Type B pancreatic cell (in vitro differentiated cells): ENCODE data around the gene ANKRD13D. TPM values are rescaled to one million over a fixed set of nuclear protein-coding genes. Genes with fewer than 3 reads are reported as not detected.

Source experiments
- DNase-seq: peaks from one replicate; pipeline ENCODE4 v3.0.0; 2021; ENCODE audit warnings: mixed read lengths; ENCODE audit not compliant: unreplicated experiment; ENCODE audit errors: extremely low spot score
- H3K27ac Mint-ChIP-seq: 2 replicates; pipeline ENCODE4 v1.8.0; 2021; ENCODE audit warnings: mild to moderate bottlenecking, mixed read lengths
- H3K27me3 Mint-ChIP-seq: 2 replicates; pipeline ENCODE4 v1.8.0; 2021; ENCODE audit warnings: mixed read lengths
- H3K36me3 Mint-ChIP-seq: 2 replicates; pipeline ENCODE4 v1.8.0; 2021; ENCODE audit warnings: mixed read lengths
- H3K4me1 Mint-ChIP-seq: one replicate; pipeline ENCODE4 v1.8.0; 2021; ENCODE audit warnings: mixed read lengths; ENCODE audit not compliant: unreplicated experiment
- H3K4me3 Mint-ChIP-seq: 2 replicates; pipeline ENCODE4 v1.8.0; 2021; ENCODE audit warnings: mild to moderate bottlenecking, mixed read lengths
- H3K9me3 Mint-ChIP-seq: 2 replicates; pipeline ENCODE4 v1.8.0; 2021; ENCODE audit warnings: mixed read lengths
- CTCF ChIP-seq: fragments of 200-600 bp; sonication (generic); conservative IDR thresholded peaks from 2 replicates; pipeline ENCODE4 v1.5.0; 2021; ENCODE audit warnings: antibody characterized with exemption, mild to moderate bottlenecking
- total RNA-seq: library from RNA; stranded (reverse); gene quantifications from 2 replicates; pipeline ENCODE4 v1.2.1, GENCODE V29; 2021; ENCODE audit warnings: low replicate concordance

The ANKRD13D gene
- total RNA-seq, 1 donor from 2014 or later: 70.5 TPM

- TF ChIP-seq CTCF: no peak
- peaks cover 11% of the 10 kb centered on the region for H3K4me1 Mint-ChIP-seq
- no peak for DNase-seq
- no peak overlapping the region for H3K27ac Mint-ChIP-seq
- no peaks in the 10 kb centered on the region for H3K36me3 Mint-ChIP-seq
- no peaks in the 10 kb centered on the region for H3K9me3 Mint-ChIP-seq
- H3K27me3 Mint-ChIP-seq: no peaks in the 10 kb centered on the region
- no peak overlapping the region for H3K4me3 Mint-ChIP-seq
Observed at GRCh38 chr11:67284811-67285540, 4.1 kb upstream of the ANKRD13D start.

- no peak for DNase-seq
- no peak for TF ChIP-seq CTCF
- Mint-ChIP-seq H3K9me3 (no peaks in the 10 kb centered on the region), H3K27me3 (no peaks in the 10 kb centered on the region), H3K27ac (no peak overlapping the region), H3K36me3 (no peaks in the 10 kb centered on the region), H3K4me3 (no peak overlapping the region), H3K4me1 (peaks cover 11% of the 10 kb centered on the region)
Observed at GRCh38 chr11:67285541-67286498, 3.3 kb upstream of the ANKRD13D start.

DNA sequence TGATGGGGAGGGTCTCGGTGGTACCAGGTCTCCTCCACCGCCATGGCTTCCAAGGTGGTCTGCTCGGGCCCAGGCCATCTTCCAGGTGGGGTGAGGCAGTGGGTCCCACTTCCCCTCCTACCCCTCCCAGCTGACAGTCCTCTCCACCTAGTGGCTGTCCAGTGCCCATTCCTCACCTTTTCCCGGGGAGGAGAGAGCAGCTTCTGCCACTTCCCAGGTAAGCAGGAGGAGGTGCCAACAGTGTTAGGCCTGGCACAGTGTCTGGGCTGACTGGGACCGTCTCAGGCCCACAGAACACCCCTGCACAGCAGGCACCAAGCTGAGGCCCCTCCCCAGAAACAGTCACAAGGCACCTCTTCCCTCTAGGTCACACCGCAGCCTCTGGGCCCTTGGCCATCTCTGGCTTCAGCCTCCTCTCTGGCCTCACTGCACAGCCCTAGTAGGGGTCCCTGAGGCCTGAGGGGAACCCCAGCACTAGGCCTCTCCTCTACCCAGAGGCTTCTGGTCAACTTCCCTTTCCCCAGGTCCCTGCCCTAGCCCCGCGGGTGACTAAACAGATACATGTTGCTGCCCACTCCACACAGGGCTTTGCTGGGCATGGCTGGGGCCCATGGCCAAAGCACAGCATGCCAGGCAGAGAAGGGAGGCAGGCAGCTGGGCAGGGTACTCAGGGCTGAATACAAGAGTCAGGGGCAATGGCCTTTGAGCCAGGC lies 2.3 kb upstream of the ANKRD13D start:
- Mint-ChIP-seq H3K27me3 (no peaks in the 10 kb centered on the region), H3K4me1 (peaks cover 11% of the 10 kb centered on the region), H3K9me3 (no peaks in the 10 kb centered on the region), H3K36me3 (no peaks in the 10 kb centered on the region), H3K27ac (peak overlapping the region; percentile 89), H3K4me3 (peak overlapping the region; percentile 83)
- no peak for DNase-seq
- no peak for TF ChIP-seq CTCF

- peaks cover 2% of the 10 kb centered on the region for H3K36me3 Mint-ChIP-seq
- DNase-seq: no peak
- H3K27ac Mint-ChIP-seq: peak overlapping the region; percentile 89
- H3K4me1 Mint-ChIP-seq: peaks cover 13% of the 10 kb centered on the region
- TF ChIP-seq CTCF: no peak
- peak overlapping the region; percentile 83 for H3K4me3 Mint-ChIP-seq
- H3K9me3 Mint-ChIP-seq: no peaks in the 10 kb centered on the region
- H3K27me3 Mint-ChIP-seq: no peaks in the 10 kb centered on the region
Observed at GRCh38 chr11:67287355-67288197, 1.5 kb upstream of the ANKRD13D start.

GRCh38 chr11:67288198-67288451 lies 978 bp upstream of the ANKRD13D start:
- Mint-ChIP-seq H3K36me3 (peaks cover 7% of the 10 kb centered on the region), H3K27me3 (no peaks in the 10 kb centered on the region), H3K4me1 (peaks cover 19% of the 10 kb centered on the region), H3K27ac (peak overlapping the region; percentile 89), H3K4me3 (peak overlapping the region; percentile 83), H3K9me3 (no peaks in the 10 kb centered on the region)
- TF ChIP-seq CTCF: no peak
- no peak for DNase-seq
